COR-L47 (cell line): ENCODE data around the gene HRH3.

Source experiments
- DNase-seq: peaks from one replicate; lab custom pipeline; 2025; lab: John Stamatoyannopoulos, UW

Gene HRH3

GRCh38 chr20:62197801-62198200 is 22.3 kb downstream of the HRH3 start:
- DNase-seq = no peak

GRCh38 chr20:62197311-62197710 is 22.8 kb downstream of the HRH3 start:
- no peak for DNase-seq

- no peak for DNase-seq
These were observed 23.8 kb downstream of the HRH3 start for GRCh38 chr20:62196286-62196685.

- no peak for DNase-seq
These were observed 24.3 kb downstream of the HRH3 start for GRCh38 chr20:62195736-62196135.

GRCh38 chr20:62195075-62195405 is 25.0 kb downstream of the HRH3 start:
- no peak for DNase-seq

GRCh38 chr20:62193079-62194025 is 26.7 kb downstream of the HRH3 start:
- no peak for DNase-seq

- no peak for DNase-seq
These were observed 27.4 kb downstream of the HRH3 start for GRCh38 chr20:62192635-62193034.

- no peak for DNase-seq
These were observed 28.1 kb downstream of the HRH3 start for GRCh38 chr20:62191781-62192559.

GRCh38 chr20:62190639-62191411 is 29.3 kb downstream of the HRH3 start:
- no peak for DNase-seq

- no peak for DNase-seq
These were observed 32.9 kb downstream of the HRH3 start for GRCh38 chr20:62186887-62187866.

- DNase-seq = no peak
These were observed 34.0 kb downstream of the HRH3 start for GRCh38 chr20:62186096-62186426.

GRCh38 chr20:62183426-62184142 is 36.5 kb downstream of the HRH3 start:
- DNase-seq = no peak

GRCh38 chr20:62182469-62183425 is 37.3 kb downstream of the HRH3 start, which contains the start of gene MTG2:
Gene MTG2, plus strand, starts transcription at chr20:62183028. Its CDS starts 10,393 bp downstream, at chr20:62193421.
- peak; percentile 94 for DNase-seq

- DNase-seq = no peak
These were observed 38.3 kb downstream of the HRH3 start for GRCh38 chr20:62181808-62182207.

- no peak for DNase-seq
These were observed 40.9 kb downstream of the HRH3 start for GRCh38 chr20:62179162-62179504.

GRCh38 chr20:62178316-62179161 is 41.5 kb downstream of the HRH3 start:
- no peak for DNase-seq

- no peak for DNase-seq
These were observed 42.8 kb downstream of the HRH3 start for GRCh38 chr20:62177307-62177706.

GRCh38 chr20:62176866-62177265 is 43.2 kb downstream of the HRH3 start:
- DNase-seq = no peak

GRCh38 chr20:62175711-62176110 is 44.4 kb downstream of the HRH3 start:
- no peak for DNase-seq
